ENCODE results near the gene GNB1.

Gene GNB1

DNA sequence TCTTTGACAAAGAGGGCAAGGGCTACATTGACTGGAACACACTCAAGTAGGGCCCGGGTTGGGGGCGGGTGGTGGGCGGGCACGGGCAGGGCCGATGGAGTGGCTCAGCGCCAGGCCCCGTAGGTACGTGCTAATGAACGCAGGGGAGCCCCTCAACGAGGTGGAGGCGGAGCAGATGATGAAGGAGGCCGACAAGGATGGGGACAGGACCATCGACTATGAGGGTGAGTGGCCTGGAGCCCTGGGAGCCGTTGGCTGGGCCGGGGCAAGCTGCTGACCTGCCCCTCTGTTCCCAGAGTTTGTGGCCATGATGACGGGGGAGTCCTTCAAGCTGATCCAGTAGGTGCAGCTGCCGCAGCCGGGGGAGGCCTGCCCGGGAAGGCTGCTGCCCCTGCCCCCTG lies 26.0 kb upstream of the GNB1 start:
- DNase-seq (ENCODE audit: extremely low spot score) = no peak
- ChIA-PET CTCF (interaction anchor here (0.6 kb wide), 1 partner anchor 94 kb away, joined by 3 read pairs; no protein-coding TSS in a partner anchor), POLR2A (no interaction called here)
- no peak for TF ChIP-seq CTBP1 (IDR thresholded peaks at IDR 0.05; ENCODE audit: borderline replicate concordance)
- TF ChIP-seq, protein P1, sequence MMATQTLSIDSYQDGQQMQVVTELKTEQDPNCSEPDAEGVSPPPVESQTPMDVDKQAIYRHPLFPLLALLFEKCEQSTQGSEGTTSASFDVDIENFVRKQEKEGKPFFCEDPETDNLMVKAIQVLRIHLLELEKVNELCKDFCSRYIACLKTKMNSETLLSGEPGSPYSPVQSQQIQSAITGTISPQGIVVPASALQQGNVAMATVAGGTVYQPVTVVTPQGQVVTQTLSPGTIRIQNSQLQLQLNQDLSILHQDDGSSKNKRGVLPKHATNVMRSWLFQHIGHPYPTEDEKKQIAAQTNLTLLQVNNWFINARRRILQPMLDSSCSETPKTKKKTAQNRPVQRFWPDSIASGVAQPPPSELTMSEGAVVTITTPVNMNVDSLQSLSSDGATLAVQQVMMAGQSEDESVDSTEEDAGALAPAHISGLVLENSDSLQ (IDR thresholded peaks at IDR 0.05) = no peak
- TF ChIP-seq FOXK2 (IDR thresholded peaks at IDR 0.05) = no peak
- no peak for TF ChIP-seq FOXM1 (IDR thresholded peaks at IDR 0.05; ENCODE audit: borderline replicate concordance)
- TF ChIP-seq ZNF384 (IDR thresholded peaks at IDR 0.05) = no peak

DNA sequence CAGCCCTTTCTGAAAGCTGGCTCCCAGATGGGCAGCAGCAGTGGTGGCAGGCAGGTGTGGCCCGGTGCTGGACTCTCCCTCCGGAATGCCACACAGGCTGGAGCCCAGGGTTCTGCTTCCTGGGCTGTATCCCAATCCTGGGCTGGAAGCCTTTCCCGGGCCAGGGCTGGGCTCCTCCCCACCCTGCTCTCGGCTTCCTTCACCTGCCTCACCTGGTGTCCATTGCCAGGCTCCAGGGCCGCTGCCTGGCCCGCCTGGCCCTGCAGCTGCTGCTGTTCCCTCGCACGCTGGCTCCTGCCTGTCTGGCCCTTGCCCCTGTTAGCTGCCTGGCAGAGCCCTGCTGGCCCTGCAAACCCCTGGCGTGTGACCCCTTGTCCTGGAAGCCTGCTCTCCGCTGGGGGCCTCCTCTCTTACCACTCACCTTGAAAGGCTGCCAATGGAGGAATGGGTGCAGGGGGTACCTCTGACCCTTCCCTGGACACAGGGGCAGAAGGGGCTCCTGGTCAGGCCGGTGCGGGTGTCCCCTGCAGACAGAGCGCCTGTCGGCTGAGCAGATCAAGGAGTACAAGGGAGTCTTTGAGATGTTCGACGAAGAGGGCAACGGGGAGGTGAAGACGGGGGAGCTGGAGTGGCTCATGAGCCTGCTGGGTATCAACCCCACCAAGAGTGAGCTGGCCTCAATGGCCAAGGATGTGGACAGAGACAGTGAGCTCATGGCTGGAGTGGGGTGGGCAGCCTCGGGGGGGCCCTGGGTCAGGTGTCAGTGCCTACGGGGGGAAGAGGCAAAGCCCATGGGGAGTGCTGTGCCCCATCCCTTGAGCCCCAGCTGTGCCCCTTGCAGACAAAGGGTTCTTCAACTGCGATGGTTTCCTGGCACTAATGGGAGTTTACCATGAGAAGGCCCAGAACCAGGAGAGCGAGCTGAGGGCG lies 25.3 kb upstream of the GNB1 start:
- CTCF ChIA-PET = no interaction called here
- DNase-seq (ENCODE audit: extremely low spot score) = no peak
- TF ChIP-seq ARNT (IDR thresholded peaks at IDR 0.05) (no peak), ELF4 (IDR thresholded peaks at IDR 0.05) (no peak), FOXK2 (IDR thresholded peaks at IDR 0.05) (no peak), ZNF384 (IDR thresholded peaks at IDR 0.05) (no peak), CTBP1 (IDR thresholded peaks at IDR 0.05; ENCODE audit: borderline replicate concordance) (no peak), FOXM1 (IDR thresholded peaks at IDR 0.05; ENCODE audit: borderline replicate concordance) (no peak), BHLHE40 (IDR thresholded peaks at IDR 0.05; ENCODE audit: borderline replicate concordance) (no peak), SP1 (IDR thresholded peaks at IDR 0.05) (no peak), LEF1 (IDR thresholded peaks at IDR 0.05; ENCODE audit: borderline replicate concordance) (no peak), HDGF (IDR thresholded peaks at IDR 0.05; ENCODE audit: borderline replicate concordance) (no peak), TARDBP (IDR thresholded peaks at IDR 0.05) (no peak)
- TF ChIP-seq, protein P1 (IDR thresholded peaks at IDR 0.05) = no peak
- POLR2A ChIA-PET = no interaction called here

DNA sequence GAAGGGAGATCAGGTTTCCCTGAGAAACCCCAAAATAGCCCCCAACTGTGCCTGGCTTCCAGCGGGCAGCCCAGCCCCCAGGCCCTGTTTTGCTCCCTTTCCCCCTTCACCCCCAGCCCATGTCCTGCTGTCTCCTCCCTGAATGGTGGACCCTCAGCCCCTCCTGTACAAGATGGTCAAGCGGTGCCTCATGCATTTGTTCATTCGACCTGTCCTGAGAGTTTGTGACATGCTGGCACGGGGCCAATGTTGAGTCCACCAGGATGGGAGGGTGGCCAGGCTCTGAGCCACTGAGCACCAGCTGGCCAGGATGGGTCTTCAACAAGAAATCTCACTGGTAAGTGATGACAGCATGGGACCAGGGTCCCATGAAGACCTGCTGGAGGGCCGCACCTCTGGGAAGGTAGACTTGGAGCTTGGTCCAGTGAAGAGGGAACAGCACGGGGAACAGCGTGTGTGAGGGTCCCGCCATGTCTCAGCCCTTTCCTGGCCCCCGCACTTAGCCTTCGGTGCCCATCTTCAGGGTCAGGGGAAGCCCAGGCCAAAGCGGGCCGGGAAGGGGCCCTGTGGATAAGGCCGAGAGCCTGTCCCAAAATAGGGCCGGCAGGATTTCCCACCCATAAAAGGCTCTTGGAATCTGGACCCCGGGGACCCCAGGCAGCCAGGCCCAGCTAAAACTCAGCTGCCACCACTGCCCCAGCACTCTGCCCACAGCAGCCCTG lies 24.2 kb upstream of the GNB1 start, which contains the start of gene CALML6:
Gene CALML6 (plus strand): TSS at position 290 of the 722 bp plus-strand sequence. CDS start 21 bp downstream, at position 311.
- no peak for DNase-seq (ENCODE audit: extremely low spot score)
- CTCF ChIA-PET = no interaction called here
- no peak for TF ChIP-seq FOXA1 (IDR thresholded peaks at IDR 0.05)
- no peak for TF ChIP-seq SP1 (IDR thresholded peaks at IDR 0.05)
- no peak for TF ChIP-seq NFRKB (IDR thresholded peaks at IDR 0.05)
- no peak for TF ChIP-seq FOXK2 (IDR thresholded peaks at IDR 0.05)
- TF ChIP-seq BHLHE40 (IDR thresholded peaks at IDR 0.05; ENCODE audit: borderline replicate concordance) = no peak
- no peak for TF ChIP-seq FOXM1 (IDR thresholded peaks at IDR 0.05; ENCODE audit: borderline replicate concordance)
- no peak for TF ChIP-seq CTBP1 (IDR thresholded peaks at IDR 0.05; ENCODE audit: borderline replicate concordance)
- TF ChIP-seq SUZ12 (IDR thresholded peaks at IDR 0.05) = no peak
- no peak for TF ChIP-seq TARDBP (IDR thresholded peaks at IDR 0.05)
- TF ChIP-seq ELF4 (IDR thresholded peaks at IDR 0.05) = no peak
- no peak for TF ChIP-seq L3MBTL2 (conservative IDR thresholded peaks at IDR 0.05)
- TF ChIP-seq HDGF (IDR thresholded peaks at IDR 0.05; ENCODE audit: borderline replicate concordance) = no peak
- TF ChIP-seq ARNT (IDR thresholded peaks at IDR 0.05) = no peak
- no peak for TF ChIP-seq LEF1 (IDR thresholded peaks at IDR 0.05; ENCODE audit: borderline replicate concordance)
- TF ChIP-seq ZNF384 (IDR thresholded peaks at IDR 0.05) = no peak
- TF ChIP-seq, protein P1 (IDR thresholded peaks at IDR 0.05) = no peak
- POLR2A ChIA-PET = no interaction called here

DNA sequence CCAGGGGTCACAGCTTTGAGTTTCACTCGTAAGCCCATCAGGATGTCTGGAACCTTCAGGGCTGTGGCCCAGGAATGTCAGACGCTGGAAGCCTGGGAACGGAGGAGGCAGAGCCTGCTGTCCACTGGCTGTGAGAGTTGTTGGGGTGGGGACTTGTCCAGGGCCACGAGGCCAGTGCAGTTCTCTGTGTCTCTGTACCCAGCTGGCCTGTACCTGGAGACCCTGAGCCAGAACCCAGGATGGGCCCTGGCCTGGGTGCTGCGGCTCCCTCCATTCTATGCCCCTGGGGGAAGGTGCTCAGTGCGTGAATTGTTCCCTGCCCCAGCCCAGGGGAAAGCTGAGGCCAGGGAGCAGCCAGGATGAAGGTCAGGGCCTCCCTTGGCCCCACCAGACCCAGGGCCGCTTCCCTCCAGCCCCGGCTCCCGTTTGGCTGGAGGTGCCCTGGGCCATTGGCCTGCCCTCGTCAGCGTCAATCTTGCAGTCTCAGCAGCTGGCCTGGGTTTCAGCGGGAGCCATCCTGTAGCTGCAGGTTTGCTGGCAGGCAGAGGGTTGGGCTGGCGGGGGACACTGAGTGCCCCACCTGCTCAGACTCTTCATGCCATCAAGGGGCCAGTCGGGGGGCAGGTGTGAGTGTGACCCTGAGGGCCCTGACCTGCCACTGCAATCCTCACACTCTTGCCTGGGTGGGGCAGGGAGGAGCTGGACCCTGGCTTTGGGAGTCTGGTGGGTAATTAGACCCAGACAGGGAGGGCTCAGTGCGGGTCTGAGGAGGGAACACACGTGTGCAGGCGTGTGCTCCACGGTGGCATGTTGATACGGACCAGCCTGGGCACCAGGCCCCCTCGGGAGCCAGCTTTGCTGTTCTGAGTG lies 23.4 kb upstream of the GNB1 start:
- ChIA-PET CTCF (no interaction called here), POLR2A (no interaction called here)
- no peak for TF ChIP-seq FOXA1 (IDR thresholded peaks at IDR 0.05)
- TF ChIP-seq SUZ12 (IDR thresholded peaks at IDR 0.05) = no peak
- TF ChIP-seq TARDBP (IDR thresholded peaks at IDR 0.05) = no peak
- TF ChIP-seq L3MBTL2 (conservative IDR thresholded peaks at IDR 0.05) = no peak
- no peak for TF ChIP-seq ZNF384 (IDR thresholded peaks at IDR 0.05)
- TF ChIP-seq BHLHE40 (IDR thresholded peaks at IDR 0.05; ENCODE audit: borderline replicate concordance) = no peak
- TF ChIP-seq, protein P1 (IDR thresholded peaks at IDR 0.05) = no peak
- TF ChIP-seq FOXK2 (IDR thresholded peaks at IDR 0.05) = no peak
- no peak for DNase-seq (ENCODE audit: extremely low spot score)
